ENCODE results near the gene PMEL. TPM values are rescaled to one million over a fixed set of nuclear protein-coding genes. Genes with fewer than 3 reads are reported as not detected.

PMEL gene
- total and polyA plus RNA-seq, 9 of the 15 experiments (the other 6 are each of a cell fraction or from before 2014, with no cell fraction given): 0.36 to 2.0 (median 0.98) TPM

DNA sequence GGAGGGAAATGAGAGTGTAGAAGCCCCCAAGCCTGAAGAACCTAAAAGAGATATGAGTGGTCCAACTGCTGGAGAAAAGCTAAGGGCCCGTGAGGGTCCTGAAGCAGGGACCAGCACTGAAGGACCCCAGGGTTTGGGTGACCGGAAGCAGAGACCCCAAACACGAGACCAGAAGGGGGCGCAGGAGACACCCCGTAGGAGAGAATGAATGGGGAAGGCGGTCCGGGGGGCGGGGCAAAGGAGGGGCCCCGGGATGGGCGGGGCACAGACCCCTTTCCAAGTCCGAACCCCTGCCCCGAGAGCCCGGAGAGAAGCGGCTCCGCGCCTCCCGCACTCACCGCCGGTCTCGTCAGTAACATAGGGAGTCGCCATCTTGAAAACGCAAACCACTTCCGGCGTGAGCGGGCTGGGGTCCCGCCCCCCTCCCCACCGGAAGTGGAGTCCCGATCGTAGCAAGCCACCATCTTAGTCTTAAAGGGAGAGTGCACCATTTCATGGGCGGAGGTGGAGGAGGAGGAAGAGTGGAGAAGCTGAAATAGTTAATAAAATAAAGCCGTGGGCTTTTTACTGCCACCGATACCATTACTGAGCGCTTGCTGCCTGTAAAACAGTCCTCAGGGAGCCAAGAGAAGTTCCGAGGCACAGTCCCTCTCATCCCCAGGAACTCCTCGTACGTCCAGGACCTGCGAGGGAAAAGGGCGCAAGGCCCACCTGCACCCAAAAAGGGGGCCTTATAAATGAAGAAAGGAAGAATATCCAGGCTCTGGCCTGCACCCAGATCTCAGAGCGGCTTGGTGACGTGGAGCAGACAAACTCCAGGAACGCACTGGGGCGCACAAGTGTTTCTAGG lies 38.9 kb downstream of the PMEL start:
- ChIA-PET POLR2A (interaction anchor here (0.6 to 3.8 kb wide), 27 partner anchors 9 to 1802 kb away, joined by 3 to 26 read pairs (median 4); partner anchors contain the start of genes DNAJC14, ORMDL2, RAB5B and SARNP), CTCF (ENCODE audit: low intra/inter-chr PET ratio) (interaction anchor here (0.6 kb wide), 1 partner anchor 112 kb away, joined by 4 read pairs; no protein-coding TSS in a partner anchor)
- Histone ChIP-seq H4K20me1 (replicated peaks; ENCODE audit: control insufficient read depth, insufficient read depth, low read length) (no peaks in the 10 kb centered on the region), H3K27ac (ENCODE audit: extremely low read depth, low read depth, low read length) (peak overlapping the region; percentile 95), H3K9me3 (replicated peaks; ENCODE audit: control insufficient read depth, insufficient read depth, low read depth, low read length) (no peaks in the 10 kb centered on the region), H3K9me1 (ENCODE audit: control insufficient read depth, insufficient read depth, low read length) (no peaks in the 10 kb centered on the region), H3K36me3 (ENCODE audit: control insufficient read depth, insufficient read depth, low read length) (peaks cover 30% of the 10 kb centered on the region), H3K4me2 (ENCODE audit: insufficient read depth, low read length) (peak overlapping the region; percentile 91), H3K4me3 (peak overlapping the region; percentile 69), H2AFZ (ENCODE audit: low read depth, low read length) (peak overlapping the region; percentile 93), H3K79me2 (ENCODE audit: control insufficient read depth, insufficient read depth, low read length) (peaks cover 64% of the 10 kb centered on the region), H3K27me3 (ENCODE audit: control insufficient read depth in 2 of 2, insufficient read depth in 2 of 2, low read length in 2 of 2) (no peaks in the 10 kb centered on the region), H3K4me1 (replicated peaks in 1 of 2; ENCODE audit: control insufficient read depth in 2 of 2, insufficient read depth in 2 of 2, low read length in 2 of 2) (peaks cover 21 to 27% of the 10 kb centered on the region in 2 experiments; a peak in 4 of 5 replicates), H3K9ac (ENCODE audit: insufficient read depth in 1 of 2, low read depth in 2 of 2, low read length in 2 of 2) (peak overlapping the region; percentile 94 to 99)
- intact Hi-C loops (cut with micrococcal nuclease): loop anchor here (2.0 to 5.0 kb wide), 4 partner anchors 45 to 184 kb away; partner anchors contain the start of genes GDF11, RAB5B, RPS26 and SARNP
- ATAC-seq (peak; percentile 81), FAIRE-seq (peak; percentile 84), DNase-seq (ENCODE audit: extremely low read depth in 1 of 4, low spot score in 3 of 4) (peak; percentile 96 to 98 (median 97))
- BruUV-seq (replicated peaks): TSS peak; percentile 86
- 1% methylated on average over 30 of the region's 42 CpGs for WGBS (ENCODE audit: insufficient coverage, low coverage, missing lambda C conversion rate)
- in situ Hi-C loops (cut with MboI): no loop called here
- TF ChIP-seq ARID2 (IDR thresholded peaks at IDR 0.05): peak; percentile 74
- peak in 1 of 2 experiments; percentile 86; a peak in 2 of 4 replicates for TF ChIP-seq KDM4B (IDR thresholded peaks at IDR 0.05; ENCODE audit: borderline replicate concordance in 2 of 2, low read depth in 1 of 2)
- peak; percentile 67 for TF ChIP-seq TOE1 (IDR thresholded peaks at IDR 0.05; ENCODE audit: borderline replicate concordance)
- TF ChIP-seq TOE1 (CRISPR knock-in tag; IDR thresholded peaks at IDR 0.05; ENCODE audit: borderline replicate concordance, low read depth): no peak
- 0 out of 2 replicates have a peak, but pooled peaks have one; percentile 11 for TF ChIP-seq PML (IDR thresholded peaks at IDR 0.05; ENCODE audit: low read length)
- TF ChIP-seq, protein P1, sequence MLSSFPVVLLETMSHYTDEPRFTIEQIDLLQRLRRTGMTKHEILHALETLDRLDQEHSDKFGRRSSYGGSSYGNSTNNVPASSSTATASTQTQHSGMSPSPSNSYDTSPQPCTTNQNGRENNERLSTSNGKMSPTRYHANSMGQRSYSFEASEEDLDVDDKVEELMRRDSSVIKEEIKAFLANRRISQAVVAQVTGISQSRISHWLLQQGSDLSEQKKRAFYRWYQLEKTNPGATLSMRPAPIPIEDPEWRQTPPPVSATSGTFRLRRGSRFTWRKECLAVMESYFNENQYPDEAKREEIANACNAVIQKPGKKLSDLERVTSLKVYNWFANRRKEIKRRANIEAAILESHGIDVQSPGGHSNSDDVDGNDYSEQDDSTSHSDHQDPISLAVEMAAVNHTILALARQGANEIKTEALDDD (IDR thresholded peaks at IDR 0.05): no peak
- no peak for TF ChIP-seq GTF2F1 (IDR thresholded peaks at IDR 0.05; ENCODE audit: low read depth, low read length)
- TF ChIP-seq TGIF2 (CRISPR knock-in tag; IDR thresholded peaks at IDR 0.05): no peak; the same call in 1 of the 2 replicates
- 0 out of 2 replicates have a peak, but pooled peaks have one; percentile 9 for TF ChIP-seq MBD2 (IDR thresholded peaks at IDR 0.05; ENCODE audit: borderline replicate concordance, low read depth)
- peak; percentile 51 for TF ChIP-seq NCOA4 (IDR thresholded peaks at IDR 0.05; ENCODE audit: partially characterized antibody)
- TF ChIP-seq, protein P2, sequence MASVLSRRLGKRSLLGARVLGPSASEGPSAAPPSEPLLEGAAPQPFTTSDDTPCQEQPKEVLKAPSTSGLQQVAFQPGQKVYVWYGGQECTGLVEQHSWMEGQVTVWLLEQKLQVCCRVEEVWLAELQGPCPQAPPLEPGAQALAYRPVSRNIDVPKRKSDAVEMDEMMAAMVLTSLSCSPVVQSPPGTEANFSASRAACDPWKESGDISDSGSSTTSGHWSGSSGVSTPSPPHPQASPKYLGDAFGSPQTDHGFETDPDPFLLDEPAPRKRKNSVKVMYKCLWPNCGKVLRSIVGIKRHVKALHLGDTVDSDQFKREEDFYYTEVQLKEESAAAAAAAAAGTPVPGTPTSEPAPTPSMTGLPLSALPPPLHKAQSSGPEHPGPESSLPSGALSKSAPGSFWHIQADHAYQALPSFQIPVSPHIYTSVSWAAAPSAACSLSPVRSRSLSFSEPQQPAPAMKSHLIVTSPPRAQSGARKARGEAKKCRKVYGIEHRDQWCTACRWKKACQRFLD (CRISPR knock-in tag; IDR thresholded peaks at IDR 0.05): peak; percentile 63; the same call in 1 of the 2 replicates
- TF ChIP-seq CHD2 (IDR thresholded peaks at IDR 0.05; ENCODE audit: low read depth, low read length): peak; percentile 16; the same call in 1 of the 2 replicates
- TF ChIP-seq, protein P3, sequence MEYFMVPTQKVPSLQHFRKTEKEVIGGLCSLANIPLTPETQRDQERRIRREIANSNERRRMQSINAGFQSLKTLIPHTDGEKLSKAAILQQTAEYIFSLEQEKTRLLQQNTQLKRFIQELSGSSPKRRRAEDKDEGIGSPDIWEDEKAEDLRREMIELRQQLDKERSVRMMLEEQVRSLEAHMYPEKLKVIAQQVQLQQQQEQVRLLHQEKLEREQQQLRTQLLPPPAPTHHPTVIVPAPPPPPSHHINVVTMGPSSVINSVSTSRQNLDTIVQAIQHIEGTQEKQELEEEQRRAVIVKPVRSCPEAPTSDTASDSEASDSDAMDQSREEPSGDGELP (CRISPR knock-in tag; IDR thresholded peaks at IDR 0.05; ENCODE audit: borderline replicate concordance): peak; percentile 51; the same call in 1 of the 2 replicates
- peak; percentile 68 for TF ChIP-seq ARID1B (IDR thresholded peaks at IDR 0.05)
- TF ChIP-seq NCOA6 (IDR thresholded peaks at IDR 0.05): no peak
- TF ChIP-seq FOSL1 (tag; conservative IDR thresholded peaks at IDR 0.05): peak; percentile 18; the same call in 1 of the 2 replicates
